HUDEP-2 (cell line): ENCODE measurements around the gene CARD19.

Source experiments
- DNase-seq, 76 experiments: peaks; one replicate each; lab custom pipeline; 2025; ENCODE audit not compliant: unreplicated experiment in 76 of 76; lab: John Stamatoyannopoulos, UW

The CARD19 gene

DNA sequence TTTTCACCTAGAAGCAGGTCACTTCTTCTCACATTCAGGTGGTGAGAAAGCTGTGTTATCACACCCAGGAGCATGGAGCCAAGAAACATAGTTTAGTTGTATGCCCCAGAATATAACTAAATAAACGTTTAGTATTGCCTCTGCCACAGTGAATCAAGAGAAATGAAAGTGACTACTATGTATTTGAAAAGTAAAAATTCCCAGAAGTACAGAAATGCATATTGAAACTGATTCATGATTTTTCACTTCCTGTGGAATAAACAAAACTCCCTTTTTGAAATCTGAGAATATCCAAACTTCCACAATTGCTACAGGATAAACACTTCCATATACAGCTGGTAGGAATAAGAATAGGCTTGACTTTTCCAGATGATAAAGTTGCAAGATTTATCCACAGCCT lies 53.3 kb downstream of the CARD19 start:
- no peak for DNase-seq

- DNase-seq, result no peak
These were observed 55.2 kb downstream of the CARD19 start for GRCh38 chr9:93151097-93151784.

DNA sequence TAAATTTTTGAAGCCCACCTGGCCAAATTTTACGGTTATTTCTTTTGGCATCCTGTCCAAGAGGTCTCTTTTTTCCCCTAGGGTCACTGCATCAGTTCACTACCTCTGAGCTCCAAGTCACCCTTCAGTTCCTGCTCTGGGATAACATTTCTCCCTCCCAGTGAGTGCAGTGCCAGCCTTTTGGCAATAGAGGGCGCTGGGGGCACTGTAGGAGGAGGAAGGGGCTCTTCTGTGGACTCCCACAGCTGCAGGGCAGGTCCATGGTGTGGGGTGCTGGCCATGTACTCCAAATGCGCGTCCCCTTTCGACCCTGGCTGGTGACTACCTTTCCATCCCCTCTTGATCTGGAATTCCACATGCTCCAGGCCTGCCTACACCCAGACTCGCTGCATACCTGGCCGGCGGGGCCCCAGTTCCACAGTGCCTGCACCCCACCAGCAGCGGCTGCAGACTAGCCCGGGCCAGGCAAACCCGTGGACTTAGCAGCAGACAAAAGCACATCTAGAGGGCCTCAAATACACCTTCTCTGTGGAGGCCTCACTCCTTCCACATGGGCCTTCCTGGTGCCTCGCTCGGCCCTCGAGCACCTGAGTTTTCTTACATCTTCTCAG lies 58.4 kb downstream of the CARD19 start:
- peak in 15 of 76 experiments; percentile 6 to 38 (median 12) for DNase-seq

GRCh38 chr9:93155716-93156474 lies 59.9 kb downstream of the CARD19 start:
- DNase-seq, result no peak

- DNase-seq, result no peak
These were observed 60.5 kb downstream of the CARD19 start for GRCh38 chr9:93156475-93157008.

DNA sequence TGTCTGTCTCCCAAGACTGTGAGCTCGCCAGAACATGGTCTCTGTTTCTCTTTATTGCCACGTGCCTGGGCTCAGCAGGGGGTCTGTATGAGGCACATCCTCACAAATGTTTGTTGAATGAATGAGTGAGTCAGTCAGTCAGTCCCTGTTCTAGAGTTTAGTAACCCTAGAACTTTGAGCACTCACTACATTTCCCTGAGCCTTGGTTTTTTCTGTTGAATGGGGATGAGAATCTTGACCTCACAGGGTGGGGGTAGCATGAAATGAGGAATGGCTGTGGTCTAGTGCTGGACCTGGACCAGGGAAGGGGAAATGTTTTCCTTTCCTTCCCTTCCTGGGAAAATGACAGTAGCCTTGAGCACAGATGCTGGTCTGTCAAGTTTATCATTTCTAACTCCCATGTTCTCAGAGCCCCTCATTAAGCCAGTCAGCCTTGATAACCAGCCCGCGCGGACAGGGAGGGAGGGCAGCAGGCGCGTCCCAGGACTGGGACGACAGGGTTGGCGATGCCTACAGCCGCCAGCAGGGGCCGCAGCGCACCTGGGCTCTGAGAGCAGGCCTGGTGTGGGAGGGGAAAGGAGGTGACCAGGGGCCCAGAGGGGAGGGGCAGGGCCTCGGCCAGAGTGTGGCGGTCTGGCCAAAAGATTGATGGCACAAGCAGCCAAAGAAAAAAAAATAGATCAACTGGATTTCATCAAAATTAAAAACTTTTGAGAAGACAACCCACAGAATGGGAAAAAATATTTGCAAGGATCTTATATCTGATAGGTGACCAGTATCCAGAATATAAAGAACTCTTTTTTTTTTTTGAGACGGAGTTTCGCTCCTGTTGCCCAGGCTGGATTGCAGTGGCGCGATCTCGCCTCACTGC lies 63.8 kb downstream of the CARD19 start:
- peak in 65 of 76 experiments; percentile 2 to 81 (median 50) for DNase-seq

DNA sequence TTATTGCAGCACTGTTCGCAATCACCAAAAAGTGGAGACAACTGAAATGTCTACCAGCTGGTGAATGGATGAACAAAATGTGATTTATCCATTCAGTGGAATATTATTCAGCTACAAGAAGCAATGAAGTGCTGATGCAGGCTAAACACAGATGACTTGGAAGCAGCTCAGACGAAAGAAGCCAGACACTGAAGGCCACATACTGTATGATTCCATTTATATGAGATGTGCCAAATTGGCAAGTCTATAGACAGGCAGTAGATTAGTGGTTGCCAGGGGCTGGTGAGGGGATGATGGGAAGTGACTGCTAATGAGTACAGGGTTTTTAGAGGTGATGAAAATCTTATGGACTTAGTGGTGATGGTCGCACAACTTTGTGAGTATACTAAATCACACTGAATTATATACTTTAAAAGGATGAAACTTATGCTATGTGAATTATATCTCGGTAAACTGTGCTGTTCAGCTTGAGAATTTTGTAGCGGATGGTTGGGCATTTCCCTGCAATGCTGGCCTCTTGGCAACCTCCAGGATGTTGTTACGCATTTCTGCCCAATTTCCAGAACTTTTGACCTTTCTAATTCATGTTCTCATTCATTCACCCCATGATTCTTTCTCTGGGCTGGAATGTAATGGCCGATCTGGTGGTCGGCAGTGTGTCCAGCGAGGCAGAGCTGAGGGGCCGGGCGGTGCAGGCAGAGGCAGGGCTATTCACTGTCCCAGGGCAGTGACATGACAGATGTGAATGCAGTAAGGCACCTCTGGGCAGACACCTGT lies 66.0 kb downstream of the CARD19 start:
- DNase-seq, result no peak
